SW480 (cell line): Measurements from ENCODE around the gene ABCB4.

Experiments
- DNase-seq: peaks from one replicate; pipeline ENCODE4 v3.0.0-alpha.2; 2016; ENCODE audit warnings: low spot score

ABCB4 gene

GRCh38 chr7:87420173-87420572 lies 55.3 kb downstream of the ABCB4 start:
- peak; percentile 22 for DNase-seq

GRCh38 chr7:87416682-87417587 lies 58.5 kb downstream of the ABCB4 start:
- peak; percentile 82 for DNase-seq

- no peak for DNase-seq
Measured at GRCh38 chr7:87414794-87415188, 60.7 kb downstream of the ABCB4 start.

GRCh38 chr7:87413951-87414793 lies 61.3 kb downstream of the ABCB4 start:
- DNase-seq: no peak

- no peak for DNase-seq
Measured at GRCh38 chr7:87413029-87413428, 62.5 kb downstream of the ABCB4 start.

GRCh38 chr7:87411186-87411585 lies 64.3 kb downstream of the ABCB4 start:
- no peak for DNase-seq

GRCh38 chr7:87404674-87405073 lies 70.8 kb downstream of the ABCB4 start:
- DNase-seq: no peak

- no peak for DNase-seq
Measured at GRCh38 chr7:87398446-87398845, 77.0 kb downstream of the ABCB4 start.

- no peak for DNase-seq
Measured at GRCh38 chr7:87395442-87396020, 79.9 kb downstream of the ABCB4 start.

- DNase-seq: no peak
Measured at GRCh38 chr7:87391020-87391701, 84.3 kb downstream of the ABCB4 start.

GRCh38 chr7:87380905-87381304 lies 94.6 kb downstream of the ABCB4 start:
- DNase-seq: no peak

GRCh38 chr7:87375662-87376435 lies 99.6 kb downstream of the ABCB4 start:
- DNase-seq: no peak

- DNase-seq: no peak
Measured at GRCh38 chr7:87370660-87371180, 104.8 kb downstream of the ABCB4 start.

- no peak for DNase-seq
Measured at GRCh38 chr7:87369216-87369615, 106.3 kb downstream of the ABCB4 start.

- no peak for DNase-seq
Measured at GRCh38 chr7:87364246-87364645, 111.2 kb downstream of the ABCB4 start.

- no peak for DNase-seq
Measured at GRCh38 chr7:87363342-87363741, 112.1 kb downstream of the ABCB4 start.

GRCh38 chr7:87361320-87361719 lies 114.2 kb downstream of the ABCB4 start:
- no peak for DNase-seq

GRCh38 chr7:87359366-87359765 lies 116.1 kb downstream of the ABCB4 start:
- DNase-seq: peak; percentile 26

- DNase-seq: no peak
Measured at GRCh38 chr7:87356448-87356847, 119.0 kb downstream of the ABCB4 start.

GRCh38 chr7:87354749-87355148 lies 120.7 kb downstream of the ABCB4 start:
- no peak for DNase-seq
